Cardiac fibroblast (primary cell): Measurements from ENCODE around the gene SUSD1.

Experiments used
- DNase-seq, 2 donors: peaks; one replicate each; pipeline versions ENCODE4 v3.0.0 to v3.0.0-alpha.2; 2010; ENCODE audit warnings: low read depth in 2 of 2
- H3K4me3 ChIP-seq, 2 donors: replicated peaks in 1 of 2; 1 replicate in 1 of 2; 2 replicates in 1 of 2; pipeline ENCODE4 v1.5.1; 2011; ENCODE audit warnings: low read depth in 2 of 2, low read length in 2 of 2, mild to moderate bottlenecking in 2 of 2, moderate library complexity in 1 of 2
- CTCF ChIP-seq: IDR thresholded peaks from one replicate; pipeline ENCODE4 v1.5.1; 2011; ENCODE audit warnings: low read depth, mild to moderate bottlenecking, low read length, inconsistent platforms

The SUSD1 gene

GRCh38 chr9:112005939-112006338 lies 169.2 kb downstream of the SUSD1 start:
- no peak for DNase-seq
- no peak overlapping the region for H3K4me3 ChIP-seq
- no peak for TF ChIP-seq CTCF

- no peak for DNase-seq
- no peak overlapping the region for H3K4me3 ChIP-seq
- TF ChIP-seq CTCF, result no peak
These were observed 171.6 kb downstream of the SUSD1 start for GRCh38 chr9:112003538-112003937.

- H3K4me3 ChIP-seq, result no peak overlapping the region
- no peak for TF ChIP-seq CTCF
- DNase-seq, result peak in 1 of 2 donors; percentile 30
These were observed 172.1 kb downstream of the SUSD1 start for GRCh38 chr9:112002847-112003457.

- H3K4me3 ChIP-seq, result no peak overlapping the region
- DNase-seq, result no peak
- TF ChIP-seq CTCF, result no peak
These were observed 172.8 kb downstream of the SUSD1 start for GRCh38 chr9:112002131-112002846.

DNA sequence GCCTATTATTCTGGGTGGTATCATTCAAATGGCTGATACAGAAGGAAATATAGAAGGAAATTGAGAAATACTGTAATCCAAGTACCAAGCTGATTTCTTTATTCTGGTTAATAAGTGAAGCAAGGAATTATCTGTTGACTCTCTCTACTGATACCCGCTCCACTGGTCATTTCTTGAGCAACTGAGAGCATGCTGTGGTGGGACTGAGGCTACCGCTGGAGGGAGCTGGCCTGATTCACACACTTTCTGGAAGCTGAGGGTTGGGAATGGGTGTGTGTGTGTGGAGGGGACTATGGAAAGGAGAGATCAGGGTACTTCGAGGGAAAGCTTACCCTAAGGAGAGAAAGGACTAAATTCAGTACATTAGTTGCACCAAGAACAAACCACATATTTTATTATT lies 174.4 kb downstream of the SUSD1 start:
- H3K4me3 ChIP-seq, result no peak overlapping the region
- DNase-seq, result no peak
- TF ChIP-seq CTCF, result no peak

DNA sequence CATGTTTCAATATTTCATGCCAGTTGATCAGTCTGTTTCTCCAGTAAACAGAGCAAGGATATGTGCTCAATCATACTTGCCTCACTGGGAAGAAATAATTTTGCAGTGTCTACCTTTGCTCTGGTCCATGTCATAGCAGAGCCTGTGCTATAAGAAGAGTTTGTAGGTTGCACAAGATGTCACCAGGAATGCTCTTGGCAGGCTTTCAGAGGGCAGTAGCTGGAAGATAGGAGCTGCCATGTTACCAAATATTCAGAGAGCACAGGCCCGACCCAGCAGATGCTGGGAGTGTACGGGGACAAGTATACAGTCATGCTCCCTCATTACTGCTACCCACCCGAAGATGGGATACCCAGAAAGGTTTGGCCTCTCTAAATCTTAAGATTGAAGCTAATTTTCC lies 175.8 kb downstream of the SUSD1 start:
- no peak overlapping the region for H3K4me3 ChIP-seq
- no peak for DNase-seq
- no peak for TF ChIP-seq CTCF
